GM03348 (cell line): ENCODE measurements around the gene DMAC2.
"Not testable (repeated sequence)": the region's sequence is repeated elsewhere in the genome, so short reads cannot be mapped to it uniquely, and the experiment has no call there.

Experiments
- DNase-seq: peaks from one replicate; pipeline ENCODE4 v3.0.0; 2012; ENCODE audit warnings: low spot score

Gene DMAC2

GRCh38 chr19:41398598-41398997 lies 41.1 kb downstream of the DMAC2 start:
- no peak for DNase-seq

- no peak for DNase-seq
Observed at GRCh38 chr19:41398050-41398418, 41.7 kb downstream of the DMAC2 start.

DNA sequence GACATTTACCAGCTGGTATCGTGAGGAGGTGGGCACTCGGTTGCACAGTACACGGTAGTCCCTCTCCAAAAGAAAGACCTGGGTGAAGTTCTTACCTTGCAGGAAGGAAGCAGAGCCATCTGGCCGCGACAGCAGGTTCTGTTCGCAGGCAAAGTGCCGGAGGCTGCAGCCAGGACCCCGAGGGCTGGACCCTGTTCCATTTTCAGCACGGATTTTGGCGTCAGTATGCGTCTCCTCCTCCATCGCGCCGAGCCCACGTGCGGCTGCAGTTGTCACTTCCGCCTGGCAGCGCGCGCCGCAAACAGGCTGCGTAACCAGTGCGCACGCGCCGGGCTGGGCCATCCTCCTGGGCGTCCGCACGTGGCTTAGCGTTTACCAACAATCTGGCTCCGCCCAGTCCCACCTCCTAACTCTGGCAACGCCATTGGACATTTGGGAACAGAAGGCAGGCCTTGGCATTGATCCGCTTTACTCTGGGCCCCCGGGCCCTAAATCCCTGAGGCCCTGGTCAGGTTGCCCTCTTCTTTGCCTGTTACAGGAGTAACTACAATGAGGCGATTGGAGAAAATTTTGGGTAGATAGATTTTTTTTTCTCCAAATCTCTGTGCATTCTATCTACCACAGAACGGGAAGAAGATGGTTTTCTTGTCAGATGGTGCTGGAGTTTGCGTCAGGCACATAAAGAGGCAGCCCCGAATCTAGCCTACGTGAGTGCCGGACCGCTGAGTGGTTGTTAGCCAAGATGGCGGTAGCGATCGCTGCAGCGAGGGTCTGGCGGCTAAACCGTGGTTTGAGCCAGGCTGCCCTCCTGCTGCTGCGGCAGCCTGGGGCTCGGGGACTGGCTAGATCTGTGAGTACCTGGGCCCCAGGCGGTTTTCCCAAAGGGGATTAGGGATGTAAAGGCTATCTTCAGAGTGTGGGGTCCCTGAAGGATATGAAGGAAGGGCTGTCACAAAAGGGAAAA lies 42.3 kb downstream of the DMAC2 start, which contains the start of the genes BCKDHA and EXOSC5:
Gene BCKDHA, plus strand, starts transcription at position 733 of the 964 bp plus-strand sequence. Its CDS starts 10 bp downstream, at position 743.
Gene EXOSC5, minus strand, starts transcription at position 274 of the 964 bp plus-strand sequence. Its CDS starts 31 bp downstream, at position 243.
- DNase-seq, result peak; percentile 99

DNA sequence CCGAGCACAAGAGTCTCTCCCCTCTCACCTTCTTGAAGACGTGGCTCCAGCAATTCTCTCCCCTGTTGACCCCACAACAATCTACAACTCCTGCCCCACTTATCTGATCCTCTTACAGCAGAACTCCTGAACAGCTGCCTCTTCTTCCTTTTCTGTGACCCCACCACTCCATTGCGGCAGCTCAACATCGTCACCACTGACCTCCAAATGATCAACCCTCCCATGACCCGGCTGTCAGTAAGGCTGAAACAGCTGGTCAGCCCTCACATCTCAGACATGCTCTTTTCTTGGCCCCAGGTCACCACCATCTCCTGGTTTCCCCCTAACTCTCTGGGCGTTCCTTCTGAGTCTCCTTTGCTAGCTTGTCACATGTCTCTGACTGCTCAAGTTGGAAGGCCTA lies 44.4 kb downstream of the DMAC2 start:
- DNase-seq, result no peak

GRCh38 chr19:41392775-41393174 lies 46.9 kb downstream of the DMAC2 start:
- DNase-seq, result no peak

DNA sequence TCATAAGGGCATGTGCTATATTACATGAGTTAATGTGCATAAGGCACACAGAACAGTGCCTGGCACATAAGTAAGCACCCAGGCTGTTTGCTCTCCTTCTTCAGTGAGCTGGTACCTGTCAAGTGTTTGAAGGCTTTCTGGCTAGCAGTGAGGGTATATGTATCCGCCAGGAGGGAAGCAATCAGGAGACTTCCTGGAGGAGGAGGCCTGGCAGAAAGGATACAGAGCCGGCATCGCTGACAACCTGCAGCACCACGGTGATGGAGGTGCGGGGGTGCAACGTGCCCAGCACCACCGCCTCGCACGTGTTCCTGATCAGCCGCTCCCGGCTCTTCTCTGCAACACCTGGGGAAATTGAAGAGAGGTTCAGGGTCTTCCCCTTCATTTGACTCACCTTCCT lies 48.1 kb downstream of the DMAC2 start:
- no peak for DNase-seq

- no peak for DNase-seq
Observed at GRCh38 chr19:41386442-41386841, 53.3 kb downstream of the DMAC2 start.

- no peak for DNase-seq
Observed at GRCh38 chr19:41384351-41384750, 55.4 kb downstream of the DMAC2 start.

GRCh38 chr19:41381536-41381935 lies 58.2 kb downstream of the DMAC2 start:
- not testable (repeated sequence) for DNase-seq
